Uterus (tissue), 2 donors: ENCODE data around the gene PTPRZ1.

Experiments
- CTCF ChIP-seq, 4 experiments: fragments of 200-600 bp in 2 of 4; fragments of 450-650 bp in 2 of 4; sonication (generic) in 2 of 4; IDR thresholded peaks; one replicate each; pipeline ENCODE4 v1.5.1; 2016 to 2019; ENCODE audit warnings: antibody characterized with exemption in 4 of 4, mild to moderate bottlenecking in 2 of 4, moderate library complexity in 1 of 4
- POLR2A ChIP-seq, 2 donors: fragments of 450-650 bp; IDR thresholded peaks; one replicate each; pipeline ENCODE4 v1.6.1; 2016; ENCODE audit warnings: antibody characterized with exemption in 2 of 2, mild to moderate bottlenecking in 1 of 2, moderate library complexity in 1 of 2

DNA sequence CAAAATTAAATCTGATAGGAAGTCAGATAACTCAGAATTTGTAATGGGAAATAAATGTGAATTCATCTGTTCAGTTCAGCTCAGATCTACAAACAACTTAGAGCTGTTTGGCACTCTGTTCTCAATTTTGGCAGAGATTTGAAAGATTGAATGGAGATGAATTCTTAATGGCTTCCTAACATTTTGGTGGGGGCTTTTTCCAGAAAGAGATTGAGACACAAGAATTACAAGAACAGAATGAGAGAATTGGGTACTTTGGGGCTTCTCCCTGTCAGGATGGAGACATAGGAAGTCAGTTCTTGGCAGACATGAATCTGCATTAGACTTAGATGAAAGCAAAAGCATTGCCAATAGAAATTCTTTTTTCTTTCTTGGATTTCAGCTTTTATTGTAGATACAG, 39.0 kb upstream of the PTPRZ1 start:
- TF ChIP-seq POLR2A (IDR thresholded peaks at IDR 0.05) (no peak), CTCF (IDR thresholded peaks at IDR 0.05) (no peak)
